HCT116 (cell line): ENCODE data around the gene CCDC30. TPM values are rescaled to one million over a fixed set of nuclear protein-coding genes. Genes with fewer than 3 reads are reported as not detected.

Experiments used
- ATAC-seq: fragments of 200-7000 bp; cut with Tn5 transposase; 2 replicates; pipeline ENCODE4 v1.9.1; 2020; ENCODE audit warnings: mild to moderate bottlenecking, moderate library complexity
- BruUV-seq: library from RNA; stranded (reverse); fragments of 400-500 nt; replicated peaks from 2 replicates; lab custom pipeline; 2021; lab: Mats Ljungman, UMichigan
- CTCF ChIA-PET: fragments of 300-600 bp; sonication (Branson Sonifier 250); formaldehyde crosslinking; loops from one replicate; lab custom pipeline; 2021; ENCODE audit warnings: antibody characterized with exemption; lab: Charles Lee
- POLR2A ChIA-PET: fragments of 300-600, 350-600 bp; sonication (Branson Sonifier 250); formaldehyde crosslinking; loops from one replicate; lab custom pipeline; 2021; ENCODE audit warnings: antibody characterized with exemption; lab: Charles Lee
- RAD21 ChIA-PET, 2 experiments: fragments of 300-600 bp; sonication (Branson Sonifier 250); formaldehyde crosslinking; loops; one replicate each; lab custom pipeline; 2023; ENCODE audit warnings: low total read pairs in 2 of 2; ENCODE audit not compliant: uncharacterized antibody in 2 of 2, unreplicated experiment in 2 of 2, low non-redundant PET in 1 of 2; lab: Charles Lee
- DNase-seq: peaks from one replicate; pipeline ENCODE4 v3.0.0-alpha.2; 2010; ENCODE audit warnings: low read depth, low spot score
- H2AFZ ChIP-seq: fragments of 200-600 bp; shearing (Covaris generic), sonication (generic); 2 replicates; pipeline ENCODE4 v1.6.1; 2017; ENCODE audit warnings: low read depth, mixed run types, mixed read lengths, antibody characterized with exemption, low read length; ENCODE audit not compliant: poor library complexity, severe bottlenecking
- H3K27ac ChIP-seq: 2 replicates; pipeline ENCODE4 v1.5.1; 2012; ENCODE audit warnings: low read depth, low read length
- H3K27me3 ChIP-seq: fragments of 200-600 bp; sonication (generic); 2 replicates; pipeline ENCODE4 v1.6.1; 2016; ENCODE audit warnings: mixed run types, low read length, mixed read lengths; ENCODE audit not compliant: insufficient read depth
- H3K36me3 ChIP-seq, 2 experiments: fragments of 200-500 bp in 1 of 2; fragments of 200-600 bp in 1 of 2; sonication (Bioruptor generic) in 1 of 2; sonication (generic) in 1 of 2; 2 replicates each; pipeline versions ENCODE4 v1.5.1 to v1.6.1; 2014 to 2016; ENCODE audit warnings: low read length in 2 of 2, inconsistent platforms in 1 of 2, mixed read lengths in 1 of 2, mixed run types in 1 of 2; ENCODE audit not compliant: insufficient read depth in 2 of 2, control insufficient read depth in 1 of 2
- H3K4me1 ChIP-seq, 2 experiments: fragments of 200-600 bp in 1 of 2; sonication (generic) in 1 of 2; 2 replicates each; pipeline versions ENCODE4 v1.5.1 to v1.6.1; 2012 to 2017; ENCODE audit warnings: low read length in 2 of 2, inconsistent platforms in 1 of 2, mild to moderate bottlenecking in 1 of 2, mixed read lengths in 1 of 2, mixed run types in 1 of 2, moderate library complexity in 1 of 2; ENCODE audit not compliant: insufficient read depth in 2 of 2, control insufficient read depth in 1 of 2
- H3K4me2 ChIP-seq: fragments of 200-600 bp; sonication (generic); 2 replicates; pipeline ENCODE4 v1.6.1; 2017; ENCODE audit warnings: mixed run types, low read length, mixed read lengths
- H3K4me3 ChIP-seq, 2 experiments: fragments of 200-600 bp in 1 of 2; sonication (generic) in 1 of 2; replicated peaks in 1 of 2; 2 replicates each; pipeline ENCODE4 v1.5.1; 2011 to 2016; ENCODE audit warnings: low read length in 2 of 2, control low read depth in 1 of 2, low read depth in 1 of 2, mild to moderate bottlenecking in 1 of 2, mixed read lengths in 1 of 2, mixed run types in 1 of 2
- H3K79me2 ChIP-seq: fragments of 200-600 bp; sonication (generic); 2 replicates; pipeline ENCODE4 v1.6.1; 2017; ENCODE audit warnings: mild to moderate bottlenecking, mixed run types, low read length, moderate library complexity, mixed read lengths; ENCODE audit not compliant: insufficient read depth
- H3K9ac ChIP-seq: fragments of 200-600 bp; sonication (generic); 2 replicates; pipeline ENCODE4 v1.6.1; 2016; ENCODE audit warnings: low read length, mixed read lengths
- H3K9me2 ChIP-seq: fragments of 200-600 bp; sonication (generic), shearing (Covaris generic); 2 replicates; pipeline ENCODE4 v1.6.1; 2017; ENCODE audit warnings: mixed run types, mild to moderate bottlenecking, moderate library complexity; ENCODE audit not compliant: insufficient read depth
- H3K9me3 ChIP-seq, 2 experiments: fragments of 200-500 bp in 1 of 2; fragments of 200-600 bp in 1 of 2; sonication (Bioruptor generic) in 1 of 2; sonication (generic) in 1 of 2; 2 replicates each; pipeline ENCODE4 v1.6.1; 2014 to 2017; ENCODE audit warnings: low read length in 2 of 2, mixed read lengths in 2 of 2, inconsistent platforms in 1 of 2, low read depth in 1 of 2, mild to moderate bottlenecking in 1 of 2, mixed run types in 1 of 2, moderate library complexity in 1 of 2; ENCODE audit not compliant: control insufficient read depth in 1 of 2, insufficient read depth in 1 of 2
- H4K20me1 ChIP-seq: fragments of 200-600 bp; sonication (generic), shearing (Covaris generic); 2 replicates; pipeline ENCODE4 v1.6.1; 2017; ENCODE audit warnings: mixed run types, mild to moderate bottlenecking, moderate library complexity; ENCODE audit not compliant: insufficient read depth
- CBX3 ChIP-seq: IDR thresholded peaks from 2 replicates; pipeline ENCODE4 v1.6.1; 2012; ENCODE audit warnings: low read depth
- EGR1 ChIP-seq: IDR thresholded peaks from 2 replicates; pipeline ENCODE4 v1.6.1; 2012; ENCODE audit warnings: low read depth
- ELF1 ChIP-seq: IDR thresholded peaks from 2 replicates; pipeline ENCODE4 v1.6.1; 2012; ENCODE audit warnings: low read depth, borderline replicate concordance
- EZH2 ChIP-seq: fragments of 200-600 bp; sonication (generic); IDR thresholded peaks from 2 replicates; pipeline ENCODE4 v1.6.1; 2017; ENCODE audit warnings: antibody characterized with exemption, mixed run types
- EZH2phosphoT487 ChIP-seq: fragments of 200-600 bp; IDR thresholded peaks from 2 replicates; pipeline ENCODE4 v1.6.1; 2018; ENCODE audit warnings: antibody characterized with exemption, borderline replicate concordance
- FOSL1 ChIP-seq: IDR thresholded peaks from 2 replicates; pipeline ENCODE4 v1.6.1; 2012; ENCODE audit warnings: low read depth
- JUND ChIP-seq: IDR thresholded peaks from 2 replicates; pipeline ENCODE4 v1.6.1; 2012
- MAX ChIP-seq: IDR thresholded peaks from 2 replicates; pipeline ENCODE4 v1.6.1; 2012
- POLR2A ChIP-seq: IDR thresholded peaks from 2 replicates; pipeline ENCODE4 v1.7.0; 2011; ENCODE audit warnings: borderline replicate concordance; ENCODE audit not compliant: insufficient read depth, insufficient read length; ENCODE audit errors: extremely low read depth
- POLR2AphosphoS5 ChIP-seq: IDR thresholded peaks from 2 replicates; pipeline ENCODE4 v1.6.1; 2011; ENCODE audit warnings: mild to moderate bottlenecking, low read depth, low read length, moderate library complexity
- REST ChIP-seq: IDR thresholded peaks from 2 replicates; pipeline ENCODE4 v1.6.1; 2012; ENCODE audit warnings: low read depth
- SIN3A ChIP-seq: IDR thresholded peaks from 2 replicates; pipeline ENCODE4 v1.6.1; 2012; ENCODE audit warnings: low read depth
- SP1 ChIP-seq: IDR thresholded peaks from 2 replicates; pipeline ENCODE4 v1.6.1; 2012; ENCODE audit warnings: low read depth
- TCF7L2 ChIP-seq: IDR thresholded peaks from 2 replicates; pipeline ENCODE4 v1.7.0; 2011; ENCODE audit warnings: borderline replicate concordance, inconsistent platforms; ENCODE audit not compliant: insufficient read depth, insufficient read length; ENCODE audit errors: extremely low read depth
- YY1 ChIP-seq: IDR thresholded peaks from 2 replicates; pipeline ENCODE4 v1.6.1; 2011; ENCODE audit warnings: low read length, low read depth, moderate library complexity, mild to moderate bottlenecking; ENCODE audit not compliant: insufficient replicate concordance; ENCODE audit errors: extremely low read depth
- ZBTB33 ChIP-seq: IDR thresholded peaks from 2 replicates; pipeline ENCODE4 v1.6.1; 2011; ENCODE audit warnings: mild to moderate bottlenecking, low read length, moderate library complexity; ENCODE audit not compliant: insufficient replicate concordance; ENCODE audit errors: extremely low read depth
- ZFX ChIP-seq: fragments of 450-650 bp; IDR thresholded peaks from 2 replicates; pipeline ENCODE4 v1.6.1; 2017
- ZNF274 ChIP-seq: fragments of 200-500 bp; sonication (Bioruptor generic); IDR thresholded peaks from 2 replicates; pipeline ENCODE4 v1.6.1; 2014; ENCODE audit warnings: mild to moderate bottlenecking, low read depth, low read length, inconsistent platforms
- intact Hi-C: fragments of 100-400 bp; cut with micrococcal nuclease; formaldehyde crosslinking; loops from 2 replicates; pipeline ENCODE4 v1.10.0; 2022
- total RNA-seq: library from RNA; stranded (reverse); gene quantifications from one replicate; pipeline ENCODE4 v1.2.1, GENCODE V29; 2021; ENCODE audit not compliant: unreplicated experiment
- TF ChIP-seq, protein P1 (sequence below): IDR thresholded peaks from 2 replicates; pipeline ENCODE4 v1.6.1; 2012

The CCDC30 gene
- total RNA-seq, 1 experiment from 2014 or later, result 2.0 TPM

GRCh38 chr1:42586016-42586415 is 122.9 kb downstream of the CCDC30 start:
- Histone ChIP-seq H3K36me3 (no peaks in the 10 kb centered on the region), H3K4me3 (no peak overlapping the region), H2AFZ (no peak overlapping the region), H3K27ac (no peak overlapping the region), H3K27me3 (no peaks in the 10 kb centered on the region), H3K4me1 (no peaks in the 10 kb centered on the region), H3K9me2 (no peaks in the 10 kb centered on the region), H3K79me2 (no peaks in the 10 kb centered on the region), H4K20me1 (no peaks in the 10 kb centered on the region), H3K9ac (no peak overlapping the region), H3K9me3 (peaks cover 13 to 21% of the 10 kb centered on the region in 2 experiments; a peak in 3 of 4 replicates), H3K4me2 (no peak overlapping the region)
- CTCF ChIA-PET, result no interaction called here
- TF ChIP-seq ZNF274 (no peak), POLR2AphosphoS5 (no peak), SIN3A (no peak), ZBTB33 (no peak), ELF1 (no peak), EGR1 (no peak), MAX (no peak), POLR2A (no peak), SP1 (no peak), JUND (no peak), CBX3 (no peak), FOSL1 (no peak), ZFX (no peak), YY1 (no peak), REST (no peak), TCF7L2 (no peak), EZH2phosphoT487 (no peak), EZH2 (no peak)
- TF ChIP-seq, protein P1, sequence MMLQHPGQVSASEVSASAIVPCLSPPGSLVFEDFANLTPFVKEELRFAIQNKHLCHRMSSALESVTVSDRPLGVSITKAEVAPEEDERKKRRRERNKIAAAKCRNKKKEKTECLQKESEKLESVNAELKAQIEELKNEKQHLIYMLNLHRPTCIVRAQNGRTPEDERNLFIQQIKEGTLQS, result no peak
- RAD21 ChIA-PET, result no interaction called here
- DNase-seq (no peak), ATAC-seq (no peak)
- intact Hi-C loops, result no loop called here
- no TSS peak for BruUV-seq
- POLR2A ChIA-PET, result no interaction called here
